ENCODE data around the gene TRIB2.
A peak's percentile ranks its signal among the peaks of the same experiment; 100 is the strongest.

The TRIB2 gene

DNA sequence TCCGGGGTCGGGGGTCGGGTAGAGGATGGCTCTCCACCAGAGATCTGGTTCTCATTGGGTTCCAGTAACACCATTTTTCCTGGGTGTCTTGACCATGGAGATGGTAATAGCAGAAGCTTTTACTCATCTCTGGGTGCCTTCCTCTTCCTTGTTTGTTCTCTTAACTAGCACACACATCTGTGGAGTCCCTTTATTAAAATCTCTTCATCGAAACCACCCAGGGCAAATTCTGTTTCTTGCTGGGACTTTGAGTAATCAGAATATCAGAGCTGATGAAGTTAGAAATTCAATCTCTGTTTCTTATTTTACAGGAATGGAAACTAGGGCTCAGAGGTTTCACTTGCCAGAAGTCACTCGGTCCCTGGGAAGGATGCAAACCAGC is 15.0 kb upstream of the TRIB2 start:
- no peak for DNase-seq

DNA sequence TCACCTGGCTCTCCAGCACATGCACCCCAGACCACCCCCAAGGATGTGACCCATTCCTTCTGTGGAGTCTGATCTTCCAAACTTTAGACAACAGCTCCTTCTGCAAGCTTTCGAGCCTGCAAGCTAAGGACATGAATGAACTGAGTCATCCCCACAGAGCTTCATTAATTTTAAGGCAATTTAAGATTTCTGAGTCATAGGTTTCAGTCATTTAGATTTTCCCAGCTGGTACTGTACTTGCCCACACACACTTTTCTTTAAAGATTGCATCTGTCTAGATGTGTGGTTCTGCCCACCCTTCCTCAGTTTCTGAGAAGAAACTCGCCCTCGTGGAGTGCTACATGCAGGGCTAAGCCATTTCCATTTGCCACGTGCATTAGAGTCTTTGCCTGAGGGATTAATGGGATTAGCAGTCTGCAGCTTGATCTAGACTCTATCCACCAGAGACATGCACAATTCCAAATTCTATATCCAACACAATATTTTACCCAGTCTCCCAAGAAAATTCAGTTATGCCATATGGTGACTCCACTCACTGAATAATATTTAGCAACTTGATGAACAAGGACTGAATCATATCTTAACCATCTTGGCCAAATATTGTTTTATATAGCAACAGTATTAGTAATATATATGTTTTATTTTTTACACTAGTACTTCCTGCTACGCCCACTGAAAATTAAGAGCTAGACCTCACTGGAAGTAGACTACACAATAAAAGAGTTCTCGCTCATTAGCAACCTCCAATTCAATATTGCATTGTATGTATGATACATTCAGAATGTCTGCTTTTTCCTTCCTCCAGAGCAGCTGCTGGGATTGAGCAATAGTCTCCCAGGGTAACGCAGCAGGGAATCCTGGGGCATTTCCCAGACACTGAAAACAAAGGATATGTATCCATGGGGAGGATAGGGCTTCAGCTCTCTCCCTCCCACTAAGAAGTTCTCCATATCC is 14.3 kb upstream of the TRIB2 start:
- DNase-seq, result no peak

- DNase-seq, result no peak
Measured at GRCh38 chr2:12704378-12704777, 12.4 kb upstream of the TRIB2 start.

DNA sequence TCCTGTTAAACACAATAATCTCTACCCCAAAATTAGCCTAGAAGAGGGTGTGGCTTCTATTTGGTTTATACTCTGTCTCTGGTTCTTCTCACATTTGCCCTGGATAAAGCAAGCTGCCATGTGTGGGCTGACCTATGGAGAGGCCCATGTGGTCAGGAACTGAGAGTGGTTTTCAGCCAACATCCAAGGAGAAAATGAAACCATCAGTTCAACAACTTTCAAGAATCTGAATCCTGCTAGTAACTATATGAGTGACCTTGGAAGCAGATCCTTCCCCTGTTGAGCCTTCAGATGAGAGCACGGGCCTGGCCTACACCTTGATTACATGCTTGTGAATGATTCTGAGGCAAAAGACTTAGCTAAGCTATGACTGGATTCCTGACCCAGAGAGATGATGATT is 11.5 kb upstream of the TRIB2 start:
- DNase-seq, result peak; percentile 23

- DNase-seq, result peak; percentile 85
Measured at GRCh38 chr2:12705742-12706141, 11.0 kb upstream of the TRIB2 start.

DNA sequence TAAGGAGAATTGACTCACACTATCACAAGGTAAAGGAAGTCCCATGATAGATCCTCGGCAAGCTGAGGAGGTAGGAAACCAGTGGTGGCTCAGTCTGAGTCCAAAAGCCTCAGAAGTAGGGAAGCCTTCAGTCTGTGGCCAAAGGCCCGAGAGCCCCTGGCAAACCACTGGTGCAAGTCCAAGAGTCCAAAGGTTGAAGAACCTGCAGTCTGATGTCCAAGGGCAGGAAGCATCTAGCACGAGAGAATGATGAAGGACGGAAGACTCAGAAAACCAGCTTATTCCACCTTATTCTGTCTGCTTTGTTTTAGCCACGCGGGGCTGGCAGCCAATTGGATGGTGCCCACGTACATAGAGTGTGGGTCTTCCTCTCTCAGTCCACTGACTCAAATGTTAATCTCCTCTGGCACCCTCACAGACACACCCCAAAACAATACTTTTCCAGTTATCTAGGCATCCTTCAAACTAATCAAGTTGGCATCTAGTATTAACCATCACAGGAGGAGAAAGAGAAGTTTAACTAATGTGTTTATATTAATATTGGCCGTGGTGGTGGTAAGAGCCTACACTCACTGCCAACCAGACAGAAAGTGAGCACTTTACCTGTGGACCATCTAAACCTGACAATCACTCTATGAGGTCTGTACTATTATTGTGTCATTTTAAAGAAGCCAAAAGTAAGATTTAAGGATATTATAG is 8.1 kb upstream of the TRIB2 start:
- DNase-seq, result no peak

- no peak for DNase-seq
Measured at GRCh38 chr2:12709207-12709522, 7.6 kb upstream of the TRIB2 start.

- DNase-seq, result no peak
Measured at GRCh38 chr2:12710301-12710700, 6.4 kb upstream of the TRIB2 start.

DNA sequence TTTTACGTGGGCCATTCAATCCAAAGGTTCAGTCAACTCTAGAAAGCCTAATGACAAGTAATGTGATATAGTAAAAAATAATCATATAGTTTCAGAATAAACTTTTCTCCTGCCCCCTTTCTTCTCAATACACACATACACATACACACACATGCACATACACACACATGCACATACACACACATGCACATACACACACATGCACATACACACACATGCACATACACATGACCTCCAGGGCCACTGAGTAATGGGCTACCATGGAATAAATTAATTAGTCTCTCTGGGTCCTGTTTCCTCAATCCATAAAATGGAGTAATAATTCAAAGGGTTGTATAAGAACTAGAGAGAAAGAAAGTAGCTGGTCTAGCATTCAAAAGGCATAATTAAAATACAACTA is 5.4 kb upstream of the TRIB2 start:
- no peak for DNase-seq

DNA sequence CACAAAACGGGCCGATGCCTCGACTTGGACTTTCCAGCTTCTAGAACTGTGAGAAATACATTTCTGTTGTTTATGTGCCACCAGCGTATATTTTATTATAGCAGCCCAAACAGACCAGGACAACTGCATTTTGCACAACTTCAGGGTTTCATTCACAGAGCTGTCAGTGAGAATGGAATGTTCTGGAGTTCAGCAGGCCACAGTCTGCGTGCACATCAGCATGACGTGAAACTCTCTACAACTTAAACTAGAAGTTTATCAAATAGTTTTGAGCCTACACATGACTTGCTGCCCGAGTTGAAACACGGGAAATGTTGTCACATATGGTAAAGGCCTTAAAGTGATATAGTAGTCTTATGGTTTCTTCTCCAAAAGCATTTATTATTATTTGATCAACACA is 3.9 kb upstream of the TRIB2 start:
- no peak for DNase-seq

DNA sequence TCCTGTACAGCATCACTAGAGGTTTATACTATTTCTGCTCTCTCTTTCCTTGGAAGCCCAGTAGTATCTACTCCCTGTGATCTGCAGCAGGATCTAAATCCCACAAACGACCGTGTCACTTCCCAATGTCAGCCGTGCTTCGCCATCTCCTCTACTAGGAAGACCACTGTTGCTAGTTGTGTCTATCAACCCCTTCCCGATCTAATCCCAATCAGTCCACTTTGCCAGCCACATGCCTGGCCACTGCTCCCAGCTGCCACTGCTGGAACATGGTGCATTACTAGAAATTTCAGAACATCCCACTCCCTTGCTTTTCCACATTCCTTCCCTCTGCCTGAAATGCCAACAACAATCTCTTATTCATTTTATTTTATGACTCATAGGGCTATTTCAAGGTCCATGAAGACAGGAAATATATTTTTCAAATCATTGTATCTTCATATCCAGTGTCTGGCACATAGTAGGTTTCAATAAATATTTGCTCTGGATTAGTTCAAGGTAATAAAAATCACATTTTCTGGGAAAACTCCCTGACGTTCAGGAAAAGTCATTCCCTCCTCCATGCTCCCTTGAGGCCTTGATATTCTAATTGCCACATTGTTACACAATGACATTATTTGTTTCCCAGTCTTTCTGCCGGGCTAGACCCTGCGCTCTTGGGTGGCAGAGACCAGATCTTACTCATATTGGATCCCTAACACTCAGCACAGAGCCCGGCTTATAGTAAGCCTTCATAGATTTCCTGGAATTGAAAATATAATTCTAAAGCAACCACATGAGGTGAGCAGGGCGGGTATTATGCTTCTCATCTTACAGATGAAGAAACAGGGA is 2.1 kb upstream of the TRIB2 start:
- no peak for DNase-seq

GRCh38 chr2:12715258-12716031 is 1.3 kb upstream of the TRIB2 start:
- no peak for DNase-seq

- peak; percentile 93 for DNase-seq
Measured at GRCh38 chr2:12716032-12716281, 779 bp upstream of the TRIB2 start.

DNA sequence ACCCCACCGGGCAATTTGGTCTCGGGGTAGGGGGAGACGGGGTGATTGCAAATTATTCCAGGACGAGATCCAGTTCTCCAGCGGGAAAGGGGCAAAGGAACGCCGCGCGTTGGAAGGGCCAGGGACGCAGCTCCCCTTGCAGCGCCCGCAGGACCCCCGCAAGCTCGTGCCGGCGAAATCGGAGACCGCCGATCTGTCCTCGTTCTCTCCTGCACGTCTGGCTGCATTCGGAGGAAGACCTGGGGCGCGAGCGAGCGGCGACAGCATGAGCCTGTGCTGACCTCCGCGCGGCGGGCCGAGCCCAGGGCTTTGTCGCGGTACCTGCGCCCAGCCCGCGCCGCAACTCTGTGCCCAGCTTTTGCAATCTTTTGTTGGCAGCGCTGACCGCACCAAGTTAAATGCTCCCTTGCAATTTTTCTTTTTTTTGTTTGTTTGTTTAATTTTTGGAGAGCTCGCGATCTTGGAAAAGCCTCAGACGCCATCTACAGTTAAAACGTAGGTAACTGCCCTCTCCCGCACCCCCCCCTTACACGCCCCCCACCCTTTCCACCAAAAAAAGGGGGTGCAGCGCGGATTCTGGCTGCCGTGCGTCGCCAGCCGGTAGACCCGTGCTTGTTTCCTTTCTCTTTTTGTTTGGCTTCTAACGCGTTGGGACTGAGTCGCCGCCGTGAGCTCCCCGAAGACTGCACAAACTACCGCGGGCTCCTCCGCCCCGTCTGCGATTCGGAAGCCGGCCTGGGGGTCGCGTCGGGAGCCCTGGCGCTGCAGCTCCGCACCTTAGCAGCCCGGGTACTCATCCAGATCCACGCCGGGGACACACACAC is 667 bp downstream of the TRIB2 start:
- DNase-seq, result peak; percentile 74

GRCh38 chr2:12718015-12718671 is 1.4 kb downstream of the TRIB2 start:
- DNase-seq, result peak; percentile 57

DNA sequence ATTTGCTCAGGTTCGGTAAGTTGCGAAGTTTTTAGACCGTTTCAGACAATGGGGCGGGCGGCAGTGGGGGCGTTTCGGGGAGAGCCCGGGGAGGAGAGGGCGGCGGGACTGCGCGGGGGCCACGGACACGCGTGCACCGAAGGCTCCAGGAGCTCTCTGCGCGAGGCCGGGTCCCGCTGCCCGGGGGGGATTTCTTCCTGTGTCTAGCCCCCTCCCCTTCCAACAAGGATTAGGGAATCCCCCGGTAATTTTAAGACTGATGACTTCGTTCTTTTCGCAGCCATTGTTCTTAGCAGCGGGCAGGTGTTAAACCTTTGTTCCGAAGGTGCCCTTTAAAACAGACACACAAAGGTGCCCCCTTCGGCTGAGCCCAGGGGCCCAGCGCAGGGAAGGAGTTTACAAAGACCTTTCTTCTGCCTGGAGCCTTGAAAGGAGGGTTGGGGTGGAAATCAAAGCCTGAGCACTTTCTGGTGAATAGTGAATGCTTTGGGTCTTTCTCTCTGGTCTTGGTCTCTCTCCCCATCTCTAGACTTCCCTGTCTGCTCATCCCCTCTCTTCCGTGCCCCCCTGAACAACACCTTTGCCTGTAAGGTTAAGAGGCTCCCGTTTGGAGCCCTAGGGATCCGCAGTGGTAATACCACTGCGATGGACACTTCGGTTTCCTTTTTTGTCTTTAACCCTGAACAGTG is 2.1 kb downstream of the TRIB2 start:
- DNase-seq, result peak; percentile 24

- peak; percentile 23 for DNase-seq
Measured at GRCh38 chr2:12719400-12720277, 2.9 kb downstream of the TRIB2 start.

GRCh38 chr2:12720278-12720620 is 3.5 kb downstream of the TRIB2 start:
- peak; percentile 15 for DNase-seq

DNA sequence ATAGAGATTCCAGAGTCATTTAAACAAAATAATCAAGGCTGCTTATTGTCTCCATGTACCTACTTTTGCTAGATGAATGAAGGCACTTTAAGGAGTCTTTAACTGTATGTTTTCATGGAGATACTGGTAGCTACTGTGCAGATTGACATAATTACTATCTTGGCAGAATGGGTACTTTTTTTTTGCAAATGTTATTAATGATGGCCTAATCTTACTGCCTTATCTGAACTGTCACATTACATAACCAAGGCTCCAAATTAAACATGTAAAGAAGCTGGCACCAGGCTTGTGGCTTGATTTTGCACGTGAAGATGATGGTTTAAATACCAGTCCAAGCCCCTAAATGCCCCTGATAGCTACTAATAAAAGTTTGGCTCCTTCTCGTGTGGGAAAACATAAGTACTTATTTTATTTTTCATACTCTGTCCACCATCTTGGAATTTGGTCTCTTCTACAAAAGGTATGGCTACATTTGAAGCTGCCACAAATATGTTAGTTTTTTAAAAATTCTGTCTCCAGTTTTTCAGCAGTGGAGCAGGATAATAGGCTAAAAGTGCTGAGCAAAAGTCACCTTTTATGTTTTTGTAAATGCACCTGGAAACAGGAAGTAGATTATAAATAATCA is 4.1 kb downstream of the TRIB2 start:
- DNase-seq, result peak; percentile 43
